DOHH2 (cell line): Measurements from ENCODE around the gene TMEM144.

Experiments
- H3F3A ChIP-seq: fragments of 200-600 bp; sonication (generic), shearing (Covaris generic); 2 replicates; pipeline ENCODE4 v1.6.0; 2016; ENCODE audit warnings: antibody characterized with exemption, mild to moderate bottlenecking; ENCODE audit not compliant: control insufficient read depth, insufficient read depth
- H3K27ac ChIP-seq: fragments of 200-600 bp; sonication (generic); 2 replicates; pipeline ENCODE4 v1.5.1; 2014; ENCODE audit warnings: low read depth, mild to moderate bottlenecking, low read length, moderate library complexity
- H3K27me3 ChIP-seq: fragments of 200-600 bp; sonication (generic); 2 replicates; pipeline ENCODE4 v1.6.1; 2014; ENCODE audit warnings: mild to moderate bottlenecking, low read length, mixed read lengths; ENCODE audit not compliant: control insufficient read depth
- H3K36me3 ChIP-seq: fragments of 200-600 bp; sonication (generic); 2 replicates; pipeline ENCODE4 v1.6.1; 2014; ENCODE audit warnings: mild to moderate bottlenecking, low read length, moderate library complexity, mixed read lengths; ENCODE audit not compliant: control insufficient read depth
- H3K4me1 ChIP-seq: fragments of 200-600 bp; sonication (generic); 2 replicates; pipeline ENCODE4 v1.6.1; 2014; ENCODE audit warnings: mild to moderate bottlenecking, low read length, mixed read lengths; ENCODE audit not compliant: control insufficient read depth
- H3K4me2 ChIP-seq: fragments of 200-600 bp; sonication (generic); 2 replicates; pipeline ENCODE4 v1.6.0; 2014; ENCODE audit warnings: mild to moderate bottlenecking, low read length, moderate library complexity
- H3K4me3 ChIP-seq: fragments of 200-600 bp; sonication (generic); 2 replicates; pipeline ENCODE4 v1.5.1; 2014; ENCODE audit warnings: mild to moderate bottlenecking, low read length, mixed read lengths
- H3K79me2 ChIP-seq: fragments of 200-600 bp; sonication (generic); 2 replicates; pipeline ENCODE4 v1.6.1; 2014; ENCODE audit warnings: mild to moderate bottlenecking, low read length, mixed read lengths; ENCODE audit not compliant: control insufficient read depth
- H3K9me2 ChIP-seq: fragments of 200-600 bp; sonication (generic); replicated peaks from 2 replicates; pipeline ENCODE4 v1.6.1; 2014; ENCODE audit warnings: mild to moderate bottlenecking, low read length, mixed read lengths; ENCODE audit not compliant: control insufficient read depth
- H3K9me3 ChIP-seq: fragments of 200-600 bp; sonication (generic); 2 replicates; pipeline ENCODE4 v1.6.1; 2014; ENCODE audit warnings: antibody characterized with exemption, low read length, mixed read lengths; ENCODE audit not compliant: control insufficient read depth, insufficient read depth
- H4K20me1 ChIP-seq: fragments of 200-600 bp; sonication (generic); 2 replicates; pipeline ENCODE4 v1.6.0; 2014; ENCODE audit warnings: low read depth, mild to moderate bottlenecking, antibody characterized with exemption, low read length, moderate library complexity; ENCODE audit not compliant: control insufficient read depth, insufficient read depth
- EZH2phosphoT487 ChIP-seq: fragments of 200-600 bp; sonication (generic); IDR thresholded peaks from 2 replicates; pipeline ENCODE4 v1.6.1; 2017; ENCODE audit warnings: borderline replicate concordance, mild to moderate bottlenecking, antibody characterized with exemption, low read length, moderate library complexity, mixed read lengths
- TF ChIP-seq, protein P1 (sequence below): fragments of 200-600 bp; sonication (generic); IDR thresholded peaks from one replicate; pipeline ENCODE4 v1.5.1; 2014; ENCODE audit warnings: antibody characterized with exemption, mild to moderate bottlenecking, low read depth, low read length; ENCODE audit not compliant: poor library complexity, severe bottlenecking

Gene TMEM144

DNA sequence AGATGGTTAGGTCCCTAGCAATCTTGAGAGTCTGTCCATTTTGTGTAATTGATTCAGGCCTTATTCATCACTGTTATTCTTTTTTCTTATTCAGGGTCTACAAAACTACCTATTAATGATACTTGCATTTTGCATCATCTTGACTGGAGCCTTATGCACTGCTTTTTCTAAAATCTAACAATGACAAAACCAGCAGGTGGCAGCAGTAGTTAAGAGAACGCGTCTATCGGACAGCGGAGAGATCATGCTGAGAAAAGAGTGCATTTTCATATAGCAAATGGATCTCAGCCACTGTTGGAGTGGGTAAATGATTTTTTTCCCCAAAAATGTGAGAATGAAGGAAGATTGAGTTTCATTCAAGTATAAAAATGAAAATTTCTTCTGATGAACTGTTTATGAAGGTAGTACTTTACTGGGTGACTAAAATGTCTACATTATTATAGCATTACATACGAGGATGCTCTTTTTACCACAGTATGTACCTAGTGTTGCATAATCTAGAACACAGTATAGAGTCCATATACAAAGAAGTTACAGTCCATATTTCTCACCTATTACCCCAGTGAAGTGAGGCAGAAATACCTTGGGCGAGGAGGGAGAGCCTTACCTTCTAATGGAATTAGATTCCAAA is 43.2 kb downstream of the TMEM144 start:
- Histone ChIP-seq H3F3A (no peaks in the 10 kb centered on the region), H3K79me2 (no peaks in the 10 kb centered on the region), H3K36me3 (no peaks in the 10 kb centered on the region), H3K9me2 (no peaks in the 10 kb centered on the region), H3K27me3 (no peaks in the 10 kb centered on the region), H3K9me3 (no peaks in the 10 kb centered on the region), H3K4me1 (no peaks in the 10 kb centered on the region), H3K27ac (no peak overlapping the region), H3K4me3 (no peak overlapping the region), H4K20me1 (no peaks in the 10 kb centered on the region), H3K4me2 (no peak overlapping the region)
- TF ChIP-seq, protein P1, sequence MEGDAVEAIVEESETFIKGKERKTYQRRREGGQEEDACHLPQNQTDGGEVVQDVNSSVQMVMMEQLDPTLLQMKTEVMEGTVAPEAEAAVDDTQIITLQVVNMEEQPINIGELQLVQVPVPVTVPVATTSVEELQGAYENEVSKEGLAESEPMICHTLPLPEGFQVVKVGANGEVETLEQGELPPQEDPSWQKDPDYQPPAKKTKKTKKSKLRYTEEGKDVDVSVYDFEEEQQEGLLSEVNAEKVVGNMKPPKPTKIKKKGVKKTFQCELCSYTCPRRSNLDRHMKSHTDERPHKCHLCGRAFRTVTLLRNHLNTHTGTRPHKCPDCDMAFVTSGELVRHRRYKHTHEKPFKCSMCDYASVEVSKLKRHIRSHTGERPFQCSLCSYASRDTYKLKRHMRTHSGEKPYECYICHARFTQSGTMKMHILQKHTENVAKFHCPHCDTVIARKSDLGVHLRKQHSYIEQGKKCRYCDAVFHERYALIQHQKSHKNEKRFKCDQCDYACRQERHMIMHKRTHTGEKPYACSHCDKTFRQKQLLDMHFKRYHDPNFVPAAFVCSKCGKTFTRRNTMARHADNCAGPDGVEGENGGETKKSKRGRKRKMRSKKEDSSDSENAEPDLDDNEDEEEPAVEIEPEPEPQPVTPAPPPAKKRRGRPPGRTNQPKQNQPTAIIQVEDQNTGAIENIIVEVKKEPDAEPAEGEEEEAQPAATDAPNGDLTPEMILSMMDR: peak; percentile 68
- no peak for TF ChIP-seq EZH2phosphoT487

DNA sequence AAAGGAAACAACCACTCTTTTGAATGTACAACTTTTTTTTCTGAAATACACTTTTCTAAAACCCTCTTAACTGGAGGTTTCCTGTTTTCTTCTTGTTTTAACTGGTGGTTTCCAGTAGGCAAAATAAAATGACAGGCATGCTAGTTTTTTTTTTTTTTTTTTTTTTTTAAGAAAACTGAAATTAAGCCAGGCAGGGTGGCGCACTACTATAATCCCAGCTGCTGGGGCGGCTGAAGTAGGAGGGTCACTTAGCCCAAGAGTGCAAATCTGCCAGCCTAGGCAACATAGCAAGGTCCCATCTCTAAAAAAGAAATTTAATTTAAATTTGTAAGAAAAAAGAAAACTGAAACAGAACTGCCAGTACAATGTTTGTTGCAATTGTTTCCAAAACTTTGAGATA is 44.0 kb downstream of the TMEM144 start:
- Histone ChIP-seq H3F3A (no peaks in the 10 kb centered on the region), H3K4me1 (no peaks in the 10 kb centered on the region), H3K9me3 (no peaks in the 10 kb centered on the region), H3K27me3 (no peaks in the 10 kb centered on the region), H4K20me1 (no peaks in the 10 kb centered on the region), H3K79me2 (no peaks in the 10 kb centered on the region), H3K36me3 (no peaks in the 10 kb centered on the region), H3K4me3 (no peak overlapping the region), H3K4me2 (no peak overlapping the region), H3K27ac (no peak overlapping the region), H3K9me2 (no peaks in the 10 kb centered on the region)
- TF ChIP-seq, protein P1: no peak
- TF ChIP-seq EZH2phosphoT487: no peak

DNA sequence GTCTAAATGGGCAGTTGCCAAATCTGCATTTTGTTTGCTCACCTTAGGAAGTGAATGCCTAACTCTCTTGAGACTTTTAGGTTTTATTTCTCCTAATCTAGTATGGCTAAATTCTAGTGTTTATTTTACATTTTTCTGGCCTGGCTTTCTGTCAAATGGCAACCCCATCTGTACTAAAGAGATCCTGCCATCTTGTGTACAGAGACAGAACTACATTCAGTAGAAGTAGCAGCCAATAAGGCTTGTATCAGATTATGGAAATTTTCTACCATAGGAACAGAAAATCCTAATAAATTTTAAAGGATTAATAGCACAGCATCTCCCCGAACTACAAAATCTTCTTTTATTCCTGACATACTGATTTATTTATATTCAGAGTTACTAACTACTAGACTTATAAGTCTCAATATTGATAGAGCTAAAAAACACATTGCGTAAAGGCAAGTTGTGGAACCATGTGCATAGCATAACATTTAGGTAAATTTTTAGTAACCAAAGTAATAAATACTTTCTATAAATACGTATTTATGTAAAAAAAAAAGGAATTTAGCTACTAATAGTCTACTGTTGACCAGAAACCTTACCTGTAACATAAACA is 45.5 kb downstream of the TMEM144 start:
- Histone ChIP-seq H3K79me2 (no peaks in the 10 kb centered on the region), H3K4me2 (no peak overlapping the region), H4K20me1 (no peaks in the 10 kb centered on the region), H3K36me3 (no peaks in the 10 kb centered on the region), H3K9me3 (no peaks in the 10 kb centered on the region), H3F3A (no peaks in the 10 kb centered on the region), H3K27ac (no peak overlapping the region), H3K27me3 (no peaks in the 10 kb centered on the region), H3K4me3 (no peak overlapping the region), H3K4me1 (no peaks in the 10 kb centered on the region), H3K9me2 (no peaks in the 10 kb centered on the region)
- no peak for TF ChIP-seq EZH2phosphoT487
- TF ChIP-seq, protein P1: peak; percentile 59
